ENCODE measurements around the gene FICD.

Gene FICD

GRCh38 chr12:108498136-108498535, 16.9 kb upstream of the FICD start:
- DNase-seq (ENCODE audit: low read depth in 2 of 2), result no peak

- DNase-seq (ENCODE audit: low read depth in 2 of 2), result no peak
These were observed 12.2 kb upstream of the FICD start for GRCh38 chr12:108502922-108503321.

- DNase-seq (ENCODE audit: low read depth in 2 of 2), result no peak
These were observed 9.9 kb upstream of the FICD start for GRCh38 chr12:108505129-108505528.

- no peak for DNase-seq (ENCODE audit: low read depth in 2 of 2)
These were observed 7.0 kb upstream of the FICD start for GRCh38 chr12:108507971-108508642.

- no peak for DNase-seq (ENCODE audit: low read depth in 2 of 2)
These were observed 5.3 kb upstream of the FICD start for GRCh38 chr12:108509806-108510205.

- no peak for DNase-seq (ENCODE audit: low read depth in 2 of 2)
These were observed 4.2 kb upstream of the FICD start for GRCh38 chr12:108510836-108511235.

- peak in 1 of 2 experiments; percentile 13 for DNase-seq (ENCODE audit: low read depth in 2 of 2)
These were observed 3.2 kb upstream of the FICD start for GRCh38 chr12:108511633-108512540.

- no peak for DNase-seq (ENCODE audit: low read depth in 2 of 2)
These were observed 557 bp upstream of the FICD start for GRCh38 chr12:108514468-108514972.

GRCh38 chr12:108515916-108516315, 839 bp downstream of the FICD start:
- no peak for DNase-seq (ENCODE audit: low read depth in 2 of 2)

- DNase-seq (ENCODE audit: low read depth in 2 of 2), result no peak
These were observed 1.6 kb downstream of the FICD start for GRCh38 chr12:108516511-108517275.

GRCh38 chr12:108517288-108518100, 2.4 kb downstream of the FICD start:
- no peak for DNase-seq (ENCODE audit: low read depth in 2 of 2)

GRCh38 chr12:108518101-108518715, 3.1 kb downstream of the FICD start:
- no peak for DNase-seq (ENCODE audit: low read depth in 2 of 2)

GRCh38 chr12:108518716-108519496, 3.8 kb downstream of the FICD start:
- no peak for DNase-seq (ENCODE audit: low read depth in 2 of 2)

- no peak for DNase-seq (ENCODE audit: low read depth in 2 of 2)
These were observed 4.5 kb downstream of the FICD start for GRCh38 chr12:108519558-108519957.

GRCh38 chr12:108523365-108523764, 8.3 kb downstream of the FICD start:
- DNase-seq (ENCODE audit: low read depth in 2 of 2), result no peak

- no peak for DNase-seq (ENCODE audit: low read depth in 2 of 2)
These were observed 10.6 kb downstream of the FICD start for GRCh38 chr12:108525681-108526080.

GRCh38 chr12:108526482-108527165, 11.5 kb downstream of the FICD start:
- peak in 1 of 2 experiments; percentile 10 for DNase-seq (ENCODE audit: low read depth in 2 of 2)

GRCh38 chr12:108527166-108527496, 12.1 kb downstream of the FICD start:
- DNase-seq (ENCODE audit: low read depth in 2 of 2), result no peak

GRCh38 chr12:108530161-108530560, 15.1 kb downstream of the FICD start:
- DNase-seq (ENCODE audit: low read depth in 2 of 2), result peak; percentile 38 to 43
